ENCODE data around the gene SYPL2.
A peak's percentile ranks its signal among the peaks of the same experiment; 100 is the strongest.

DNA sequence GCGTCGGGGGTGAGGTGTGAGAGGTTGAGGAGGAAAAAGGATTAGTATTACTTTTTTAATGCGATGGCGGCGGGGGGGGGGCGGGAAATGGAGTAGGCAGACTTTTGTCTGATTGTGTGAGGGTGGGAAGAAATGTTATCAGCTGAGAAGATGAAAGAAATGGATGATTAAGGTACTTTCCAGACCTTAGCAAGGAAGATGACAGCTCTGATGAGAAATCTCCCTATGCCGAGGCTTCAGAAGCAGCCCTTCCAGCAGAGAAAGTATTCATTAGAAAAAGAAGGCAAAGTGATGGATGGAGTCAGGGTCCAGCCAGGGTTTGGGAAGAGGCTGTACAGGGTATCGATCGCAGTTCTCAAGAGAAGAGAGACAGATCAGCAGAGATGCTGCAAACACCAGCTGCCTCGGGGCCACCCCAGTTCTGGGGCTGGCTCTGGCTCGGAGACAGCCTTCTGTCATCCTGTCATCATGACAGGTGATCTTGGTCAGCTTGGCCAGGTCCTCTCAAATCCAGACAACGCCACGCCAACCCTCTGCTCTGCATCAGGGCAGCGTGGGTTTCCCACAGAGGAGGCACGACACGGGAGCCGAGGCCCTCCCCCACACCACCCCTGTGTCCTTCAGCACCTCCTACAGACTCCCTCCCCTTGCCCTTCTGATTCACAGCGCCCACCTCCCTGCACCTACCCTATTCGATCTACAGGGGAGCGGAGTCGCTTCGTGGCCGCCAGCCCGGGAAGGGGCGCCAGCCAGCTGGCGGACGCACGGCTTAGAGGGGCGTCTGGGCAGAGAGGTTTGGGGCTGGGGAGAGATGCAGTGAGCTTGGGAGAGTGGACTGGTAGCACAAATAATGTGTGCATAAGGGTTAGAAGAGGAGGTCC is 16.7 kb downstream of the SYPL2 start:
- TF ChIP-seq, protein P1, sequence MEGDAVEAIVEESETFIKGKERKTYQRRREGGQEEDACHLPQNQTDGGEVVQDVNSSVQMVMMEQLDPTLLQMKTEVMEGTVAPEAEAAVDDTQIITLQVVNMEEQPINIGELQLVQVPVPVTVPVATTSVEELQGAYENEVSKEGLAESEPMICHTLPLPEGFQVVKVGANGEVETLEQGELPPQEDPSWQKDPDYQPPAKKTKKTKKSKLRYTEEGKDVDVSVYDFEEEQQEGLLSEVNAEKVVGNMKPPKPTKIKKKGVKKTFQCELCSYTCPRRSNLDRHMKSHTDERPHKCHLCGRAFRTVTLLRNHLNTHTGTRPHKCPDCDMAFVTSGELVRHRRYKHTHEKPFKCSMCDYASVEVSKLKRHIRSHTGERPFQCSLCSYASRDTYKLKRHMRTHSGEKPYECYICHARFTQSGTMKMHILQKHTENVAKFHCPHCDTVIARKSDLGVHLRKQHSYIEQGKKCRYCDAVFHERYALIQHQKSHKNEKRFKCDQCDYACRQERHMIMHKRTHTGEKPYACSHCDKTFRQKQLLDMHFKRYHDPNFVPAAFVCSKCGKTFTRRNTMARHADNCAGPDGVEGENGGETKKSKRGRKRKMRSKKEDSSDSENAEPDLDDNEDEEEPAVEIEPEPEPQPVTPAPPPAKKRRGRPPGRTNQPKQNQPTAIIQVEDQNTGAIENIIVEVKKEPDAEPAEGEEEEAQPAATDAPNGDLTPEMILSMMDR (IDR thresholded peaks at IDR 0.05; ENCODE audit: low read depth, low read length, poor library complexity, severe bottlenecking), result peak; percentile 55
- TF ChIP-seq EZH2phosphoT487 (IDR thresholded peaks at IDR 0.05; ENCODE audit: borderline replicate concordance, low read length), result no peak
